ENCODE results near the gene GGT7.

- TF ChIP-seq CTCF (IDR thresholded peaks at IDR 0.05; ENCODE audit: low read depth, low read length) = no peak
- TF ChIP-seq POLR2A (IDR thresholded peaks at IDR 0.05; ENCODE audit: extremely low read depth, insufficient read length) = no peak
- no peak for TF ChIP-seq MYC (IDR thresholded peaks at IDR 0.05; ENCODE audit: low read depth, low read length)
- no peak for TF ChIP-seq MAX (IDR thresholded peaks at IDR 0.05; ENCODE audit: low read depth, low read length)
These were observed 38.2 kb downstream of the GGT7 start for GRCh38 chr20:34834459-34834893.

All from NB4 (cell line).